ENCODE results near the gene ZSCAN22.

DNA sequence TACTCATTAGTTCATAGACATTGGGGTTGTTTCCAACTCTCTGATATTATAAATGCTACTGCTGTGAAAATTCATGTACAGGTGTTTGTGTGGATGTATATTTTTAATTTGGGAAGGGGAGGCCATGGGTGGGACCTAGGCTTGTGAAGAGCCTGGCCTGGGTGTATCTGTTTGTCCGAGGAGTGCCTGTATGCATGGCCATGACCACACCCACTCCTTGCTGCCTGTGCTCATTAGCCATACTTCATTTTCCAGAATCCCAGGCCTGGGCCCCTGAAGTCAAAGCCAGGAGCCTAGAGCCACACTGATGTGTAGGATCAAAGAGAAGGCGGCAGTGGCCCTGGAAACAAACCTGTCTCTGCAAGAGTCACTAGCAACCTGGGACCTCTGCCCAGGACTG is 11.2 kb upstream of the ZSCAN22 start:
- TF ChIP-seq POLR2A (IDR thresholded peaks at IDR 0.05), result no peak
- TF ChIP-seq, protein P1, sequence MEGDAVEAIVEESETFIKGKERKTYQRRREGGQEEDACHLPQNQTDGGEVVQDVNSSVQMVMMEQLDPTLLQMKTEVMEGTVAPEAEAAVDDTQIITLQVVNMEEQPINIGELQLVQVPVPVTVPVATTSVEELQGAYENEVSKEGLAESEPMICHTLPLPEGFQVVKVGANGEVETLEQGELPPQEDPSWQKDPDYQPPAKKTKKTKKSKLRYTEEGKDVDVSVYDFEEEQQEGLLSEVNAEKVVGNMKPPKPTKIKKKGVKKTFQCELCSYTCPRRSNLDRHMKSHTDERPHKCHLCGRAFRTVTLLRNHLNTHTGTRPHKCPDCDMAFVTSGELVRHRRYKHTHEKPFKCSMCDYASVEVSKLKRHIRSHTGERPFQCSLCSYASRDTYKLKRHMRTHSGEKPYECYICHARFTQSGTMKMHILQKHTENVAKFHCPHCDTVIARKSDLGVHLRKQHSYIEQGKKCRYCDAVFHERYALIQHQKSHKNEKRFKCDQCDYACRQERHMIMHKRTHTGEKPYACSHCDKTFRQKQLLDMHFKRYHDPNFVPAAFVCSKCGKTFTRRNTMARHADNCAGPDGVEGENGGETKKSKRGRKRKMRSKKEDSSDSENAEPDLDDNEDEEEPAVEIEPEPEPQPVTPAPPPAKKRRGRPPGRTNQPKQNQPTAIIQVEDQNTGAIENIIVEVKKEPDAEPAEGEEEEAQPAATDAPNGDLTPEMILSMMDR (IDR thresholded peaks at IDR 0.05), result no peak
- no peak for TF ChIP-seq EP300 (IDR thresholded peaks at IDR 0.05)
- no peak for TF ChIP-seq POLR2AphosphoS5 (IDR thresholded peaks at IDR 0.05)
